OCI-LY7 (cell line): Measurements from ENCODE around the gene GLIPR1L1. TPM values are rescaled to one million over a fixed set of nuclear protein-coding genes. Genes with fewer than 3 reads are reported as not detected.

Experiments used
- BruUV-seq: library from RNA; stranded (reverse); fragments of 400-500 nt; replicated peaks from 2 replicates; lab custom pipeline; 2021; lab: Mats Ljungman, UMichigan
- CTCF ChIA-PET: fragments of 300-600 bp; sonication (Branson Sonifier 250); formaldehyde crosslinking; loops from one replicate; lab custom pipeline; 2022; ENCODE audit warnings: antibody characterized with exemption; ENCODE audit not compliant: unreplicated experiment; lab: Charles Lee
- POLR2A ChIA-PET: fragments of 300-600 bp; sonication (Branson Sonifier 250); formaldehyde crosslinking; loops from one replicate; lab custom pipeline; 2022; ENCODE audit warnings: antibody characterized with exemption; lab: Charles Lee
- DNase-seq: peaks from one replicate; pipeline ENCODE4 v3.0.0-alpha.2; 2015; ENCODE audit warnings: low spot score
- H2AFZ ChIP-seq: fragments of 200-600 bp; sonication (generic), shearing (Covaris generic); 2 replicates; pipeline ENCODE4 v1.6.1; 2014; ENCODE audit warnings: mild to moderate bottlenecking, antibody characterized with exemption, low read length, moderate library complexity
- H3K27ac ChIP-seq: fragments of 200-600 bp; sonication (generic); 2 replicates; pipeline ENCODE4 v1.5.1; 2014; ENCODE audit warnings: mixed run types, low read depth, mild to moderate bottlenecking, moderate library complexity, low read length, inconsistent platforms; ENCODE audit not compliant: poor library complexity, severe bottlenecking
- H3K36me3 ChIP-seq: fragments of 200-600 bp; sonication (generic); 2 replicates; pipeline ENCODE4 v1.6.1; 2014; ENCODE audit warnings: mild to moderate bottlenecking, antibody characterized with exemption, low read length, moderate library complexity, mixed read lengths; ENCODE audit not compliant: insufficient read depth
- H3K4me1 ChIP-seq: fragments of 200-600 bp; sonication (generic); 2 replicates; pipeline ENCODE4 v1.5.1; 2014; ENCODE audit warnings: mild to moderate bottlenecking, low read length; ENCODE audit not compliant: insufficient read depth, poor library complexity, severe bottlenecking
- H3K4me2 ChIP-seq: fragments of 200-600 bp; sonication (generic); 2 replicates; pipeline ENCODE4 v1.6.1; 2014; ENCODE audit warnings: mild to moderate bottlenecking, low read length
- H3K4me3 ChIP-seq: fragments of 200-600 bp; sonication (generic); 2 replicates; pipeline ENCODE4 v1.5.1; 2014; ENCODE audit warnings: mild to moderate bottlenecking, low read depth, low read length; ENCODE audit not compliant: poor library complexity, severe bottlenecking
- H3K79me2 ChIP-seq: fragments of 200-600 bp; sonication (generic); 2 replicates; pipeline ENCODE4 v1.6.1; 2016; ENCODE audit warnings: low read depth, mild to moderate bottlenecking, low read length, moderate library complexity, mixed read lengths; ENCODE audit not compliant: insufficient read depth
- H3K9me2 ChIP-seq: fragments of 200-600 bp; sonication (generic); 2 replicates; pipeline ENCODE4 v1.6.1; 2016; ENCODE audit warnings: mild to moderate bottlenecking, low read length, mixed read lengths; ENCODE audit not compliant: insufficient read depth
- H3K9me3 ChIP-seq: fragments of 200-600 bp; sonication (generic); 2 replicates; pipeline ENCODE4 v1.6.1; 2014; ENCODE audit warnings: mild to moderate bottlenecking, mixed run types, low read length, mixed read lengths
- H4K20me1 ChIP-seq: fragments of 200-600 bp; sonication (generic); 2 replicates; pipeline ENCODE4 v1.6.1; 2014; ENCODE audit warnings: mild to moderate bottlenecking, antibody characterized with exemption, low read length, moderate library complexity, mixed read lengths; ENCODE audit not compliant: insufficient read depth
- EZH2phosphoT487 ChIP-seq: fragments of 200-600 bp; sonication (generic); IDR thresholded peaks from 2 replicates; pipeline ENCODE4 v1.6.1; 2018; ENCODE audit warnings: low read depth, borderline replicate concordance, mild to moderate bottlenecking, mixed run types, antibody characterized with exemption, low read length, moderate library complexity, mixed read lengths
- intact Hi-C: fragments of 100-400 bp; cut with micrococcal nuclease; formaldehyde crosslinking; loops from one replicate; pipeline ENCODE4 v1.10.0; 2022; ENCODE audit not compliant: unreplicated experiment
- total RNA-seq, 2 experiments: library from RNA; depleted of rRNA in 1 of 2; stranded (reverse); fragments of >200 nt in 1 of 2; shearing (Covaris generic) in 1 of 2; gene quantifications; 2 replicates each; pipeline ENCODE4 v1.2.3, GENCODE V29; 2014 to 2022
- TF ChIP-seq, protein P1 (sequence below): fragments of 200-600 bp; sonication (generic); conservative IDR thresholded peaks from 2 replicates; pipeline ENCODE4 v1.5.1; 2014; ENCODE audit warnings: mild to moderate bottlenecking, antibody characterized with exemption, low read length, moderate library complexity, mixed read lengths

GLIPR1L1 gene
- total RNA-seq, 2 experiments from 2014 or later: not detected

DNA sequence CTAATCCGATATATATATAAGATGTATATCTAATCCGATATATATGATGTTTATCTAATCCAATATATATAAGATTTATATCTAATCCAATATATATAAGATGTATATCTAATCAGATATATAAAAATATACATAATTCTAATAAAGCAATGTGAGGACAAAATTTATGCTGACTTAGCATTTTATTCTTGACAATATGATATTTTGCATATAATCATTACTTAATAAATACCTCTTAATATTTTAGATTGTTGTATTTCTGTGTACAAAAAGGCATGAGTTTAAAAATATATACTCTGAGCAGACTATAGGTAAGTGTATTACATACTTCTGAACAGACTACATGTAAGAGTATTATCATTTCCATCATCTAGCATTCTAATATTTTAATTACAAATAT lies 75.4 kb downstream of the GLIPR1L1 start:
- Histone ChIP-seq H3K4me1 (no peaks in the 10 kb centered on the region), H3K9me2 (no peaks in the 10 kb centered on the region), H3K4me2 (no peak overlapping the region), H3K9me3 (no peaks in the 10 kb centered on the region), H3K27ac (no peak overlapping the region), H3K79me2 (no peaks in the 10 kb centered on the region), H3K4me3 (no peak overlapping the region), H3K36me3 (no peaks in the 10 kb centered on the region), H4K20me1 (no peaks in the 10 kb centered on the region), H2AFZ (no peak overlapping the region)
- BruUV-seq: no TSS peak
- DNase-seq: no peak
- intact Hi-C loops: no loop called here
- ChIA-PET POLR2A (no interaction called here), CTCF (no interaction called here)
- TF ChIP-seq, protein P1, sequence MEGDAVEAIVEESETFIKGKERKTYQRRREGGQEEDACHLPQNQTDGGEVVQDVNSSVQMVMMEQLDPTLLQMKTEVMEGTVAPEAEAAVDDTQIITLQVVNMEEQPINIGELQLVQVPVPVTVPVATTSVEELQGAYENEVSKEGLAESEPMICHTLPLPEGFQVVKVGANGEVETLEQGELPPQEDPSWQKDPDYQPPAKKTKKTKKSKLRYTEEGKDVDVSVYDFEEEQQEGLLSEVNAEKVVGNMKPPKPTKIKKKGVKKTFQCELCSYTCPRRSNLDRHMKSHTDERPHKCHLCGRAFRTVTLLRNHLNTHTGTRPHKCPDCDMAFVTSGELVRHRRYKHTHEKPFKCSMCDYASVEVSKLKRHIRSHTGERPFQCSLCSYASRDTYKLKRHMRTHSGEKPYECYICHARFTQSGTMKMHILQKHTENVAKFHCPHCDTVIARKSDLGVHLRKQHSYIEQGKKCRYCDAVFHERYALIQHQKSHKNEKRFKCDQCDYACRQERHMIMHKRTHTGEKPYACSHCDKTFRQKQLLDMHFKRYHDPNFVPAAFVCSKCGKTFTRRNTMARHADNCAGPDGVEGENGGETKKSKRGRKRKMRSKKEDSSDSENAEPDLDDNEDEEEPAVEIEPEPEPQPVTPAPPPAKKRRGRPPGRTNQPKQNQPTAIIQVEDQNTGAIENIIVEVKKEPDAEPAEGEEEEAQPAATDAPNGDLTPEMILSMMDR: no peak
- TF ChIP-seq EZH2phosphoT487: no peak

DNA sequence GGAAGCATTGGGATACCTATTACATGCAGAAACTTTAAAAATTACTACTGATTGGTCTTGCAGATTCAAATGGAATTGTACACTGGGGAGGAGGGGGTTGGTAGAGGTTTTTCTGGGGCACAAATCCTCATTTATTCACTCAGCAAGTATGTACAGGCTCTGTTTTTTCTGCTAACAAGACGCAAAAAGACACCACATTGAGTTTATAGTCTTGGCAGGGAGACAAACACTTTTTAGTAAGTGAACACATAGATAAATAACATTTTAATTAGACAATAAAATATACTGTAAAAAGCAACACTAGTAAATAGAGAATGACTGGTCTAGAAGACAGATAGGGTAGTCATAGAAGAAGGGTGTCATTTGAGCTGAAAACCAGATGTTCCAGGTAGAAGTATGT lies 80.2 kb downstream of the GLIPR1L1 start:
- intact Hi-C loops: no loop called here
- no peak overlapping the region for H3K27ac ChIP-seq
- no peak for DNase-seq
- ChIA-PET POLR2A (interaction anchor here (1.1 kb wide), 1 partner anchor 18 kb away, joined by 5 read pairs; no protein-coding TSS in a partner anchor), CTCF (no interaction called here)
- no peak overlapping the region for H3K4me2 ChIP-seq
- H3K36me3 ChIP-seq: no peaks in the 10 kb centered on the region
- no peaks in the 10 kb centered on the region for H3K4me1 ChIP-seq
- no peaks in the 10 kb centered on the region for H3K9me2 ChIP-seq
- BruUV-seq: no TSS peak
- H4K20me1 ChIP-seq: no peaks in the 10 kb centered on the region
- no peak overlapping the region for H3K4me3 ChIP-seq
- H3K79me2 ChIP-seq: no peaks in the 10 kb centered on the region
- H3K9me3 ChIP-seq: no peaks in the 10 kb centered on the region
- TF ChIP-seq, protein P1: no peak
- no peak for TF ChIP-seq EZH2phosphoT487
- no peak overlapping the region for H2AFZ ChIP-seq

DNA sequence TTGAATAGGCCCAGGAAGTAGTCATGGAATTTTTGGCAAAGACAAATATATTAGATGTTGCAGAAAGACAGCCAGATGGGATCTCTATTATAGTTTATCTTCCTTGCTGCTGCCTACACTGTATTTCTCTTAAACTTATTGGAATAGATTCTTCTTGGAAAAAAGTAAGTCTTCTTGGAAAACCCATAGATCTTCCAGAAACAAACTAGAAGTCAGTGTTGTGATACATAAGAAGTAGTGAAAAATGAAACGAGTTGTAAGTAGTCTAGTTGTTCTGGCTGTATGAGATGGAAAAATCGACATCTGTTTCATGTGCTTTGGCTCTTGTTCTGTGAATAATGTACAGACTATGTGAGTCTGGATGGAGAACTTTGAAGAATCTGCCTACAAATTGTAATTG lies 85.4 kb downstream of the GLIPR1L1 start:
- BruUV-seq: no TSS peak

More for the DNA sequence above, 85.4 kb downstream of the GLIPR1L1 start:
- TF ChIP-seq EZH2phosphoT487: no peak
- TF ChIP-seq, protein P1: no peak
- H3K4me3 ChIP-seq: no peak overlapping the region
- no peak overlapping the region for H3K27ac ChIP-seq
- intact Hi-C loops: no loop called here
- H2AFZ ChIP-seq: no peak overlapping the region
- ChIA-PET CTCF (no interaction called here), POLR2A (no interaction called here)
- H4K20me1 ChIP-seq: no peaks in the 10 kb centered on the region
- H3K4me2 ChIP-seq: no peak overlapping the region
- H3K9me2 ChIP-seq: no peaks in the 10 kb centered on the region
- H3K9me3 ChIP-seq: no peaks in the 10 kb centered on the region
- no peak for DNase-seq
- no peaks in the 10 kb centered on the region for H3K36me3 ChIP-seq
- no peaks in the 10 kb centered on the region for H3K4me1 ChIP-seq
- H3K79me2 ChIP-seq: no peaks in the 10 kb centered on the region

Other genes with a start within 250 kb of the GLIPR1L1 start
- not detected in 2 replicates for gene KCNC2, start 124.8 kb upstream of the GLIPR1L1 start, total RNA-seq (2014; rRNA removed; shearing (Covaris generic))
- not detected in 2 replicates for gene KCNC2, start 124.8 kb upstream of the GLIPR1L1 start, total RNA-seq (2022)
- not detected in 2 replicates for gene CAPS2, start 4.3 kb upstream of the GLIPR1L1 start, total RNA-seq (2014; rRNA removed; shearing (Covaris generic))
- not detected in 2 replicates for gene CAPS2, start 4.3 kb upstream of the GLIPR1L1 start, total RNA-seq (2022)
- gene GLIPR1L2, start 56.4 kb downstream of the GLIPR1L1 start, total RNA-seq (2014; rRNA removed; shearing (Covaris generic)): not detected in 2 replicates
- not detected in 2 replicates for gene GLIPR1L2, start 56.4 kb downstream of the GLIPR1L1 start, total RNA-seq (2022)
- gene GLIPR1, start 146.1 kb downstream of the GLIPR1L1 start, total RNA-seq (2014; rRNA removed; shearing (Covaris generic)): 2.8 and 3.4 TPM in 2 replicates
- 3.3 and 4.6 TPM in 2 replicates for gene GLIPR1, start 146.1 kb downstream of the GLIPR1L1 start, total RNA-seq (2022)
- 27.6 and 44.0 TPM in 2 replicates for gene KRR1, start 176.9 kb downstream of the GLIPR1L1 start, total RNA-seq (2014; rRNA removed; shearing (Covaris generic))
- gene KRR1, start 176.9 kb downstream of the GLIPR1L1 start, total RNA-seq (2022): 78.0 and 81.7 TPM in 2 replicates